OCI-LY3 (cell line): ENCODE data around the gene C16orf89.

Experiments
- H2AFZ ChIP-seq: fragments of 200-600, 300-600 bp; shearing (Covaris generic); 2 replicates; pipeline ENCODE4 v1.6.0; 2014; ENCODE audit warnings: antibody characterized with exemption, low read depth, low read length
- H3K27ac ChIP-seq: fragments of 200-600, 300-600 bp; sonication (generic); 2 replicates; pipeline ENCODE4 v1.5.1; 2014; ENCODE audit warnings: mild to moderate bottlenecking, low read length, moderate library complexity, mixed read lengths
- H3K27me3 ChIP-seq: fragments of 200-600, 300-600 bp; sonication (generic); 2 replicates; pipeline ENCODE4 v1.6.1; 2014; ENCODE audit warnings: low read depth, low read length, mixed read lengths
- H3K36me3 ChIP-seq: fragments of 200-600, 300-600 bp; sonication (generic); replicated peaks from 2 replicates; pipeline ENCODE3; 2014; ENCODE audit warnings: low read depth, low read length, mixed read lengths
- H3K4me1 ChIP-seq: fragments of 300-600, 200-600 bp; sonication (generic); 2 replicates; pipeline ENCODE4 v1.6.1; 2014; ENCODE audit warnings: low read length, mixed read lengths
- H3K4me2 ChIP-seq: fragments of 200-600, 300-600 bp; sonication (generic); 2 replicates; pipeline ENCODE4 v1.6.1; 2014; ENCODE audit warnings: low read length, mixed read lengths
- H3K4me3 ChIP-seq: fragments of 300-600, 200-600 bp; sonication (generic); 2 replicates; pipeline ENCODE4 v1.5.1; 2014; ENCODE audit warnings: antibody characterized with exemption, mild to moderate bottlenecking, low read length, moderate library complexity
- H3K79me2 ChIP-seq: fragments of 300-600, 200-600 bp; shearing (Covaris generic); 2 replicates; pipeline ENCODE4 v1.6.1; 2014; ENCODE audit warnings: mild to moderate bottlenecking, low read length, mixed read lengths
- H3K9ac ChIP-seq: fragments of 300-600, 200-600 bp; shearing (Covaris generic); 2 replicates; pipeline ENCODE4 v1.6.0; 2014; ENCODE audit warnings: mild to moderate bottlenecking, low read length, moderate library complexity
- H3K9me3 ChIP-seq: fragments of 200-600, 300-600 bp; shearing (Covaris generic); 2 replicates; pipeline ENCODE4 v1.6.1; 2014; ENCODE audit warnings: low read length, mixed read lengths; ENCODE audit not compliant: insufficient read depth
- H4K20me1 ChIP-seq: fragments of 200-600, 300-600 bp; sonication (generic); 2 replicates; pipeline ENCODE4 v1.6.1; 2016; ENCODE audit warnings: low read length, mixed read lengths; ENCODE audit not compliant: insufficient read depth
- EZH2phosphoT487 ChIP-seq: fragments of 200-600 bp; shearing (Covaris generic); IDR thresholded peaks from 2 replicates; pipeline ENCODE4 v1.6.1; 2018; ENCODE audit warnings: antibody characterized with exemption, mixed run types, low read depth
- TF ChIP-seq, protein P1 (sequence below): fragments of 200-600, 300-600 bp; sonication (generic); IDR thresholded peaks from 2 replicates; pipeline ENCODE4 v1.5.1; 2014; ENCODE audit warnings: antibody characterized with exemption, low read length, low read depth

Gene C16orf89

DNA sequence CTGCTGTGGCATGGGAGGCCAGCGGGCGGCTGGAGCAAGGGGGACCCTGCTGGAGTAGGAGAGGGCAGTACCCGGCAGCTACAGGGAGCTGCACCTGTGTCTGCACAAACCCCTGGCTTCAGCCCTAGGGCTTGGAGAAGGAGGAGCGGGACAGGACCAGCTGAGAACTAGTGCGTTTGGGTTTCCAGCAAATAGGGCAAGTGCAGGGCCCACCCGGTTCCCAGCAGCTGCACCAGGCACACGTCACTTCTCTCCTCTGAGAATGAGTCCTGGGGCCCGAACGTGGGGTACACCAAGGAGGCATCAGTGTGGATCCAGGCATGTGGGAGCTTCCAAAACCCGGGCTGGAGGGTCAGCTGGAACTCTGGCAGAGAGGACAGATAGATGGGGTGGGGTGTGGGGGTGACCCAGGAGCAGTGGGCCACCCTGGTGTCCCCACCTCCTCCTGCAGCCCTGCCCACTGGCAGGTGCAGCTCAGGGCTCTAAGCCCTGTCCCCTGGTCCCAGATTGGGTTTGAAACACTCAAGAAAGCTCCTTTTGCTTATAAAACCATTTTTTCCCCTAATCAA is 5.6 kb downstream of the C16orf89 start:
- H3K27ac ChIP-seq = no peak overlapping the region
- no peaks in the 10 kb centered on the region for H3K79me2 ChIP-seq
- H4K20me1 ChIP-seq = no peaks in the 10 kb centered on the region
- H3K4me3 ChIP-seq = no peak overlapping the region
- H3K9me3 ChIP-seq = no peaks in the 10 kb centered on the region
- H3K27me3 ChIP-seq = peaks cover 12% of the 10 kb centered on the region; the same call in 1 of the 2 replicates
- no peaks in the 10 kb centered on the region for H3K4me1 ChIP-seq
- no peak for TF ChIP-seq EZH2phosphoT487
- TF ChIP-seq, protein P1, sequence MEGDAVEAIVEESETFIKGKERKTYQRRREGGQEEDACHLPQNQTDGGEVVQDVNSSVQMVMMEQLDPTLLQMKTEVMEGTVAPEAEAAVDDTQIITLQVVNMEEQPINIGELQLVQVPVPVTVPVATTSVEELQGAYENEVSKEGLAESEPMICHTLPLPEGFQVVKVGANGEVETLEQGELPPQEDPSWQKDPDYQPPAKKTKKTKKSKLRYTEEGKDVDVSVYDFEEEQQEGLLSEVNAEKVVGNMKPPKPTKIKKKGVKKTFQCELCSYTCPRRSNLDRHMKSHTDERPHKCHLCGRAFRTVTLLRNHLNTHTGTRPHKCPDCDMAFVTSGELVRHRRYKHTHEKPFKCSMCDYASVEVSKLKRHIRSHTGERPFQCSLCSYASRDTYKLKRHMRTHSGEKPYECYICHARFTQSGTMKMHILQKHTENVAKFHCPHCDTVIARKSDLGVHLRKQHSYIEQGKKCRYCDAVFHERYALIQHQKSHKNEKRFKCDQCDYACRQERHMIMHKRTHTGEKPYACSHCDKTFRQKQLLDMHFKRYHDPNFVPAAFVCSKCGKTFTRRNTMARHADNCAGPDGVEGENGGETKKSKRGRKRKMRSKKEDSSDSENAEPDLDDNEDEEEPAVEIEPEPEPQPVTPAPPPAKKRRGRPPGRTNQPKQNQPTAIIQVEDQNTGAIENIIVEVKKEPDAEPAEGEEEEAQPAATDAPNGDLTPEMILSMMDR = no peak
- no peaks in the 10 kb centered on the region for H3K36me3 ChIP-seq
- no peak overlapping the region for H3K9ac ChIP-seq
- H2AFZ ChIP-seq = no peak overlapping the region
- no peak overlapping the region for H3K4me2 ChIP-seq

DNA sequence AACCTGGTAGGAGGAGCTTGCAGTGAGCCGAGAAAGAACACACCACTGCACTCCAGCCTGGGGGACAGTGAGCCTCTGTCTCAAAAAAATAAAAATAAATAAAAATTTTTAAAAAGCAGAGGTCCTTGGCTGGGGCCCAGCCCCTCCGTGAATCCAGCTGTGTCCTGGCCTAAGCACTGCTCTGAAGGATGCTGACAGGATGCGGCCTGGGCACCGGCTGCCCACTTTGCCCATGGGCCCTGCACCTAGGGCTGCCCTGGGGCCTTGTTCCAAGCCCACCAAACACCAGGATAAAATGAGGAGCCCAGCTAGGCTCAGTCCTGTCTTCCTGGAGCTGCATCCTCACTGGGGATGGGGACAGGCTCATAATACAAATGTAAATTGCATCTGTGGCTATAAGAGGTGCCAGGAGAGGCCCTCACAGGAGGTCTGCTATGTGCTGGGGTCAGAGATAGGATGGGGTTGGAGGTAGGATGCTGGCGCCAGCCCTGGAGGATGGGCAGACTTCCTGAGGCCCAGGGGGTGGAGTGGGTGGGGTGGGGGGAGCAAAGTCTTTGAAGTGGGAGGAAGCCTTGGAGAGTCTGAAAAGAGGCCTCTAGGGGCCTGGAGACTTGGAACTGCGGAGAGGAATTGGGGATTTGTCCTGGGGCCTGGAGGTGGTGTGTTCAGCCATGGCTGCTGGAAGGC is 6.2 kb downstream of the C16orf89 start:
- H3K4me3 ChIP-seq = no peak overlapping the region
- peaks cover 12% of the 10 kb centered on the region; the same call in 1 of the 2 replicates for H3K27me3 ChIP-seq
- H3K4me2 ChIP-seq = no peak overlapping the region
- H3K27ac ChIP-seq = no peak overlapping the region
- TF ChIP-seq, protein P1 = no peak
- TF ChIP-seq EZH2phosphoT487 = no peak
- no peaks in the 10 kb centered on the region for H3K9me3 ChIP-seq
- H3K9ac ChIP-seq = no peak overlapping the region
- no peaks in the 10 kb centered on the region for H3K36me3 ChIP-seq
- H3K4me1 ChIP-seq = no peaks in the 10 kb centered on the region
- H3K79me2 ChIP-seq = no peaks in the 10 kb centered on the region
- H4K20me1 ChIP-seq = no peaks in the 10 kb centered on the region
- no peak overlapping the region for H2AFZ ChIP-seq

DNA sequence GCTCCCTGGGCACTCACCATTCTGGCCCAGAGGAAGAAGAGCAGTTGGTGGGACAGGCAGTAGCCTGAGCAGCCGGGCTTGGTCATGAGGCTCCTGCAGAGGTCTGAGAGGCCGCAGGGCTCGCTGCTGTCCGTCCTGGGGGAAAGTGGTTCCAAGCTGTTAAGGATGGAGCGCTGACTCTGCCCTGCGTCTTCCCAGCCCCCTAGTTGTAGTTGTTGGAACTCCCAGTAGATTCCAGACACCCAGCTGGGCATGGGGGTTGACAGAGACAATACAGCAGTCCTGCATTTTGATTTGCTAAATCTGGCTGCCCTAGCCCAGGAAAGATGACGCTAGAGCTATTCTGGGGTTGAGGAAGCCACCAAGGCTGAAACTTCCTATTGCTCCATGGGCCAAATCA is 7.3 kb downstream of the C16orf89 start:
- H2AFZ ChIP-seq = no peak overlapping the region
- no peak overlapping the region for H3K9ac ChIP-seq
- no peak overlapping the region for H3K4me2 ChIP-seq

DNA sequence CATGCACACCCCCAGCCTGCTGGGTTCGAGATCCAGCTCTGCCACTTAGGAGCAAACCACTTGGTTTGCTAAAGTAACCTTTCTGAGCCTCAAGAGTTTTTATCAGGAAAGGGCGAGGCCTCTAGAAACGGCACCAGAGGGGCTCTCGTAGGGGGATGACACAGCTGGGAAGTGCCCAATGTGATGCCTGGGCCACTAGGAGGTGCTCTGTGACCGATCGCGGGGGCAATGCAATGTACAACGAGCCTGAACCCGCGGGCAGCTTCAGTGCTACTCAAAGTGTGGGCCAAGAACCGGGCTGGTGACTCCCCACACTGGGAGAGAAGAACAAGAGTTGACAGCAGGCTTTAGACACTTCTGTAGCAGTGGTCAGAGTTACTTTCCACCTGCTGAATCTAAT is 9.4 kb downstream of the C16orf89 start:
- Histone ChIP-seq H3K9ac (no peak overlapping the region), H3K27ac (no peak overlapping the region), H3K4me2 (no peak overlapping the region), H3K4me3 (no peak overlapping the region), H3K4me1 (no peaks in the 10 kb centered on the region), H3K27me3 (peaks cover 4% of the 10 kb centered on the region; the same call in 1 of the 2 replicates), H3K9me3 (no peaks in the 10 kb centered on the region), H3K79me2 (no peaks in the 10 kb centered on the region), H3K36me3 (no peaks in the 10 kb centered on the region), H2AFZ (0 out of 2 replicates have a peak overlapping the region, but pooled peaks have one; percentile 12), H4K20me1 (no peaks in the 10 kb centered on the region)
- no peak for TF ChIP-seq EZH2phosphoT487
- TF ChIP-seq, protein P1 = peak; percentile 57

More for the DNA sequence above, 7.3 kb downstream of the C16orf89 start:
- H4K20me1 ChIP-seq = no peaks in the 10 kb centered on the region
- no peaks in the 10 kb centered on the region for H3K9me3 ChIP-seq
- peaks cover 12% of the 10 kb centered on the region; the same call in 1 of the 2 replicates for H3K27me3 ChIP-seq
- no peak overlapping the region for H3K4me3 ChIP-seq
- TF ChIP-seq, protein P1 = no peak
- no peak for TF ChIP-seq EZH2phosphoT487
- H3K79me2 ChIP-seq = no peaks in the 10 kb centered on the region
- no peaks in the 10 kb centered on the region for H3K4me1 ChIP-seq
- no peaks in the 10 kb centered on the region for H3K36me3 ChIP-seq
- no peak overlapping the region for H3K27ac ChIP-seq
